ENCODE measurements around the gene PACC1. TPM values are rescaled to one million over a fixed set of nuclear protein-coding genes. Genes with fewer than 3 reads are reported as not detected.

Gene PACC1
- total RNA-seq, 1 donor = 11.2 TPM

GRCh38 chr1:212438831-212439237 lies 24.1 kb upstream of the PACC1 start:
- peak; percentile 54 for DNase-seq (ENCODE audit: low read depth)
- no peak for TF ChIP-seq CTCF (IDR thresholded peaks at IDR 0.05; ENCODE audit: insufficient read depth, low read depth, low read length)
- H3K4me3 ChIP-seq (ENCODE audit: low read depth, low read length) = no peak overlapping the region

- no peak overlapping the region for H3K4me3 ChIP-seq (ENCODE audit: low read depth, low read length)
- TF ChIP-seq CTCF (IDR thresholded peaks at IDR 0.05; ENCODE audit: insufficient read depth, low read depth, low read length) = no peak
- no peak for DNase-seq (ENCODE audit: low read depth)
Measured at GRCh38 chr1:212437179-212437798, 22.6 kb upstream of the PACC1 start.

- no peak for TF ChIP-seq CTCF (IDR thresholded peaks at IDR 0.05; ENCODE audit: insufficient read depth, low read depth, low read length)
- DNase-seq (ENCODE audit: low read depth) = no peak
Measured at GRCh38 chr1:212434992-212435391, 20.3 kb upstream of the PACC1 start.

GRCh38 chr1:212433577-212434462 lies 19.1 kb upstream of the PACC1 start:
- no peak for DNase-seq (ENCODE audit: low read depth)
- TF ChIP-seq CTCF (IDR thresholded peaks at IDR 0.05; ENCODE audit: insufficient read depth, low read depth, low read length) = no peak
- H3K4me3 ChIP-seq (ENCODE audit: low read depth, low read length) = peak overlapping the region; percentile 73

More at GRCh38 chr1:212434992-212435391, 20.3 kb upstream of the PACC1 start:
- H3K4me3 ChIP-seq (ENCODE audit: low read depth, low read length) = no peak overlapping the region

GRCh38 chr1:212432661-212433576 lies 18.2 kb upstream of the PACC1 start, which contains the start of gene NENF:
NENF (plus strand) TSS chr1:212432920; CDS start chr1:212432944, 24 bp downstream.
- H3K4me3 ChIP-seq (ENCODE audit: low read depth, low read length) = peak within 1 kb of the TSS; percentile 73
- peak; percentile 75 for DNase-seq (ENCODE audit: low read depth)
- TF ChIP-seq CTCF (IDR thresholded peaks at IDR 0.05; ENCODE audit: insufficient read depth, low read depth, low read length) = no peak

- peak overlapping the region; percentile 48 for H3K4me3 ChIP-seq (ENCODE audit: low read depth, low read length)
- DNase-seq (ENCODE audit: low read depth) = peak; percentile 3
- no peak for TF ChIP-seq CTCF (IDR thresholded peaks at IDR 0.05; ENCODE audit: insufficient read depth, low read depth, low read length)
Measured at GRCh38 chr1:212432272-212432660, 17.6 kb upstream of the PACC1 start.
